ENCODE measurements around the gene KRTAP10-11. TPM values are rescaled to one million over a fixed set of nuclear protein-coding genes. Genes with fewer than 3 reads are reported as not detected.

KRTAP10-11 gene
- total and polyA plus RNA-seq, 4 donors = not detected

- Histone ChIP-seq H3K9me3 (ENCODE audit: control insufficient read depth in 4 of 4, low read length in 3 of 4) (peaks cover 0 to 11% (median 4%) of the 10 kb centered on the region in 4 donors), H3K27ac (ENCODE audit: low read depth in 1 of 2, low read length in 2 of 2) (no peak overlapping the region), H3K27me3 (ENCODE audit: control insufficient read depth in 4 of 4, insufficient read depth in 4 of 4, low read length in 3 of 4) (no peaks in the 10 kb centered on the region), H3K4me1 (ENCODE audit: control insufficient read depth in 4 of 4, insufficient read depth in 4 of 4, low read length in 3 of 4) (no peaks in the 10 kb centered on the region), H3K36me3 (ENCODE audit: control insufficient read depth in 4 of 4, insufficient read depth in 3 of 4, low read depth in 1 of 4, low read length in 3 of 4) (no peaks in the 10 kb centered on the region), H3K9ac (ENCODE audit: low read depth in 1 of 2, low read length in 2 of 2) (no peak overlapping the region), H3K4me3 (ENCODE audit: low read depth in 1 of 3, low read length in 3 of 3) (no peak overlapping the region)
- DNase-seq (ENCODE audit: low spot score) = no peak
- 42% methylated on average over 2 of the region's 2 CpGs for WGBS
- TF ChIP-seq REST (IDR thresholded peaks at IDR 0.05) (no peak), JUND (IDR thresholded peaks at IDR 0.05) (no peak), SP1 (IDR thresholded peaks at IDR 0.05) (no peak)
Observed at GRCh38 chr21:44644878-44645277, 1.3 kb upstream of the KRTAP10-11 start.

- peaks cover 0 to 11% (median 3%) of the 10 kb centered on the region in 4 donors for H3K9me3 ChIP-seq (ENCODE audit: control insufficient read depth in 4 of 4, low read length in 3 of 4)
- DNase-seq (ENCODE audit: low spot score) = no peak
- WGBS = 51% methylated on average over 8 of the region's 8 CpGs
- no peaks in the 10 kb centered on the region for H3K4me1 ChIP-seq (ENCODE audit: control insufficient read depth in 4 of 4, insufficient read depth in 4 of 4, low read length in 3 of 4)
- no peak overlapping the region for H3K27ac ChIP-seq (ENCODE audit: low read depth in 1 of 2, low read length in 2 of 2)
- no peaks in the 10 kb centered on the region for H3K36me3 ChIP-seq (ENCODE audit: control insufficient read depth in 4 of 4, insufficient read depth in 3 of 4, low read depth in 1 of 4, low read length in 3 of 4)
- H3K9ac ChIP-seq (ENCODE audit: low read depth in 1 of 2, low read length in 2 of 2) = no peak overlapping the region
- no peak overlapping the region for H3K4me3 ChIP-seq (ENCODE audit: low read depth in 1 of 3, low read length in 3 of 3)
- no peak for TF ChIP-seq EGR1 (IDR thresholded peaks at IDR 0.05; ENCODE audit: low read depth in 2 of 2)
- TF ChIP-seq MAX (IDR thresholded peaks at IDR 0.05) = no peak
- TF ChIP-seq ZBTB33 (IDR thresholded peaks at IDR 0.05) = no peak
- TF ChIP-seq SP1 (IDR thresholded peaks at IDR 0.05) = no peak
- no peak for TF ChIP-seq FOXA2 (IDR thresholded peaks at IDR 0.05)
- TF ChIP-seq NR2F2 (IDR thresholded peaks at IDR 0.05) = no peak
- no peak for TF ChIP-seq RAD21 (IDR thresholded peaks at IDR 0.05)
- TF ChIP-seq ATF3 (IDR thresholded peaks at IDR 0.05) = no peak
- H3K27me3 ChIP-seq (ENCODE audit: control insufficient read depth in 4 of 4, insufficient read depth in 4 of 4, low read length in 3 of 4) = no peaks in the 10 kb centered on the region
Observed at GRCh38 chr21:44647222-44647552, 973 bp downstream of the KRTAP10-11 start.

GRCh38 chr21:44648557-44649311 lies 2.5 kb downstream of the KRTAP10-11 start:
- DNase-seq (ENCODE audit: low spot score) = no peak
- Histone ChIP-seq H3K36me3 (ENCODE audit: control insufficient read depth in 4 of 4, insufficient read depth in 3 of 4, low read depth in 1 of 4, low read length in 3 of 4) (no peaks in the 10 kb centered on the region), H3K4me1 (ENCODE audit: control insufficient read depth in 4 of 4, insufficient read depth in 4 of 4, low read length in 3 of 4) (no peaks in the 10 kb centered on the region), H3K27me3 (ENCODE audit: control insufficient read depth in 4 of 4, insufficient read depth in 4 of 4, low read length in 3 of 4) (no peaks in the 10 kb centered on the region), H3K9ac (ENCODE audit: low read depth in 1 of 2, low read length in 2 of 2) (no peak overlapping the region), H3K4me3 (ENCODE audit: low read depth in 1 of 3, low read length in 3 of 3) (no peak overlapping the region), H3K9me3 (ENCODE audit: control insufficient read depth in 4 of 4, low read length in 3 of 4) (peaks cover 0 to 9% (median 2%) of the 10 kb centered on the region in 4 donors), H3K27ac (ENCODE audit: low read depth in 1 of 2, low read length in 2 of 2) (no peak overlapping the region)
- WGBS = 79% methylated on average over 33 of the region's 33 CpGs
- TF ChIP-seq JUND (IDR thresholded peaks at IDR 0.05) = no peak
- TF ChIP-seq ZBTB33 (IDR thresholded peaks at IDR 0.05) = no peak
- no peak for TF ChIP-seq RAD21 (IDR thresholded peaks at IDR 0.05)
- no peak for TF ChIP-seq RXRA (IDR thresholded peaks at IDR 0.05)

Data from liver (tissue), 9 donors.